Left renal cortex interstitium (tissue), 4 donors: ENCODE measurements around the gene RAB3C. TPM values are rescaled to one million over a fixed set of nuclear protein-coding genes. Genes with fewer than 3 reads are reported as not detected.

Experiments
- DNase-seq, 4 donors: peaks; one replicate each; pipeline ENCODE4 v3.0.0-alpha.2; 2013; ENCODE audit warnings: low read depth in 4 of 4, low spot score in 2 of 4, missing footprints in 1 of 4
- polyA plus RNA-seq, 4 donors: library from polyadenylated mRNA; unstranded; fragments of 120-200 nt; gene quantifications; one replicate each; pipeline ENCODE4 v1.2.1, GENCODE V29; 2013; ENCODE audit not compliant: insufficient read length in 4 of 4

RAB3C gene
- polyA plus RNA-seq, 4 donors, result 1.8 to 3.3 (median 2.5) TPM

GRCh38 chr5:58902305-58902704, 319.4 kb downstream of the RAB3C start:
- no peak for DNase-seq

- DNase-seq, result no peak
Observed at GRCh38 chr5:58902765-58903164, 319.9 kb downstream of the RAB3C start.

- DNase-seq, result no peak
Observed at GRCh38 chr5:58904737-58905136, 321.9 kb downstream of the RAB3C start.

- DNase-seq, result no peak
Observed at GRCh38 chr5:58905944-58906343, 323.1 kb downstream of the RAB3C start.

Other genes with a start within 250 kb of the RAB3C start
- 100 to 1,000 TPM; 177 to 246 (median 187) TPM for gene PLK2, start 123.0 kb upstream of the RAB3C start, polyA plus RNA-seq
- gene GAPT, start 91.6 kb upstream of the RAB3C start, polyA plus RNA-seq, result 1 to 10 TPM in 2 of 4 donors, under 1 TPM in 2; 0.68 to 1.5 (median 0.96) TPM